ENCODE results near the gene ANKRD39.

ANKRD39 gene

GRCh38 chr2:96887493-96888012, 29.7 kb upstream of the ANKRD39 start:
- in situ Hi-C loops (cut with MboI; ENCODE audit: low sequenced_read_pairs, unreplicated experiment), result no loop called here
- no peak for DNase-seq (ENCODE audit: low spot score)
- no peak for TF ChIP-seq CTCF (IDR thresholded peaks at IDR 0.05; ENCODE audit: borderline replicate concordance, control extremely low read depth, extremely low read depth, insufficient read depth, missing control alignments)

GRCh38 chr2:96885432-96886347, 27.9 kb upstream of the ANKRD39 start:
- TF ChIP-seq CTCF (IDR thresholded peaks at IDR 0.05; ENCODE audit: borderline replicate concordance, control extremely low read depth, extremely low read depth, insufficient read depth, missing control alignments), result no peak
- in situ Hi-C loops (cut with MboI; ENCODE audit: low sequenced_read_pairs, unreplicated experiment), result no loop called here
- no peak for DNase-seq (ENCODE audit: low spot score)

- in situ Hi-C loops (cut with MboI; ENCODE audit: low sequenced_read_pairs, unreplicated experiment), result no loop called here
- no peak for DNase-seq (ENCODE audit: low spot score)
- TF ChIP-seq CTCF (IDR thresholded peaks at IDR 0.05; ENCODE audit: borderline replicate concordance, control extremely low read depth, extremely low read depth, insufficient read depth, missing control alignments), result no peak
These were observed 26.7 kb upstream of the ANKRD39 start for GRCh38 chr2:96884299-96885094.

DNA sequence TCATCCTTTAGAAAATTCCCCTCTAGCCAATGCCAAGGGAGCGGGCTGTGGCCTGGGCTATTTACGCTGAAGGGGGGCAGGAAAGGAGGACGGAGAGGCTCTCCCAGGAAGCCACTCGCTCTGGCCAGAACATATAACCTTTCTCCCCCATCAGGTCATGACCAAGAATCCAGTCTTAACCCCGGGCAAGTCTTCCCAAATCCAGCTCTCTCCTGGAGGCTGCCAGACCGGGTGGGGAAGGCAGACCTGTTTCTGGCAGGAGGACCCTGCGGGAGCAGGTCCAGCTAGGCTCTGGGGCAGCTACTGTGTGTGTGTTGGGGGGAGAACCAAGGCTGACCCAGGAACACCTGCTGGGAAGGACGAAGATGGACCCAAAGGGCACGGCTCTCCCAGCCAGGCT, 25.5 kb upstream of the ANKRD39 start:
- in situ Hi-C loops (cut with MboI; ENCODE audit: low sequenced_read_pairs, unreplicated experiment), result no loop called here
- TF ChIP-seq CTCF (IDR thresholded peaks at IDR 0.05; ENCODE audit: borderline replicate concordance, control extremely low read depth, extremely low read depth, insufficient read depth, missing control alignments), result no peak
- no peak for DNase-seq (ENCODE audit: low spot score)

DNA sequence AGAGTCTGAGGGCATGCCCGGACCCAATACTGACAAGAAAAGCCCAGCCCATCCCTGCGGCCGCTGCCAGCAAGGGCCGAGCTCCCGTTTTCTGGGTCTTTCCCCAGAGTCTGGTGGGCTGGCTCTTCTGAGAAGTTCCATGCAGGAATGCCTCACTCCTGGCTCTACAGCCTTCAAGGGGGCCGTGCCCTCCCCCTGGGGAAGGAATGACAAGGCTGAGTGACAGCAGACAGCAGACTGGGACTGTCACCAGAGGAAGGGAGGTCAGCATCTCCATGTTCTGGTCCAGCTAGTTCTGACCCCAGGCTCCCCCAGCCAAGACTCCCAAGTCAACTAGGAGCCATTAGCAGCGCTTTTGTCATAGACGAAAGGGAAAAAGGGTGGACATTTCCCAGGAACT, 25.1 kb upstream of the ANKRD39 start:
- TF ChIP-seq CTCF (IDR thresholded peaks at IDR 0.05; ENCODE audit: borderline replicate concordance, control extremely low read depth, extremely low read depth, insufficient read depth, missing control alignments), result no peak

GRCh38 chr2:96882230-96882629, 24.4 kb upstream of the ANKRD39 start:
- in situ Hi-C loops (cut with MboI; ENCODE audit: low sequenced_read_pairs, unreplicated experiment), result no loop called here
- no peak for DNase-seq (ENCODE audit: low spot score)
- TF ChIP-seq CTCF (IDR thresholded peaks at IDR 0.05; ENCODE audit: borderline replicate concordance, control extremely low read depth, extremely low read depth, insufficient read depth, missing control alignments), result no peak

More for the DNA sequence above, 25.1 kb upstream of the ANKRD39 start:
- DNase-seq (ENCODE audit: low spot score), result no peak
- in situ Hi-C loops (cut with MboI; ENCODE audit: low sequenced_read_pairs, unreplicated experiment), result no loop called here

Data from GM13976 (cell line).